GM18502 (cell line): ENCODE results near the gene MIXL1.
"Not testable (repeated sequence)": the region's sequence is repeated elsewhere in the genome, so short reads cannot be mapped to it uniquely, and the experiment has no call there.

ENCODE experiments used
- ATAC-seq: cut with Tn5 transposase; IDR thresholded peaks from one replicate; pipeline ENCODE4 v1.9.1; 2021; ENCODE audit warnings: mild to moderate bottlenecking; ENCODE audit not compliant: unreplicated experiment, poor library complexity

Gene MIXL1

GRCh38 chr1:226223157-226223785 lies at the start of gene MIXL1:
TSS of gene MIXL1 (plus strand) at chr1:226223664. CDS start at chr1:226223682, 18 bp downstream.
- peak; percentile 59 for ATAC-seq

GRCh38 chr1:226176870-226177269 lies 46.6 kb upstream of the MIXL1 start:
- ATAC-seq: no peak

DNA sequence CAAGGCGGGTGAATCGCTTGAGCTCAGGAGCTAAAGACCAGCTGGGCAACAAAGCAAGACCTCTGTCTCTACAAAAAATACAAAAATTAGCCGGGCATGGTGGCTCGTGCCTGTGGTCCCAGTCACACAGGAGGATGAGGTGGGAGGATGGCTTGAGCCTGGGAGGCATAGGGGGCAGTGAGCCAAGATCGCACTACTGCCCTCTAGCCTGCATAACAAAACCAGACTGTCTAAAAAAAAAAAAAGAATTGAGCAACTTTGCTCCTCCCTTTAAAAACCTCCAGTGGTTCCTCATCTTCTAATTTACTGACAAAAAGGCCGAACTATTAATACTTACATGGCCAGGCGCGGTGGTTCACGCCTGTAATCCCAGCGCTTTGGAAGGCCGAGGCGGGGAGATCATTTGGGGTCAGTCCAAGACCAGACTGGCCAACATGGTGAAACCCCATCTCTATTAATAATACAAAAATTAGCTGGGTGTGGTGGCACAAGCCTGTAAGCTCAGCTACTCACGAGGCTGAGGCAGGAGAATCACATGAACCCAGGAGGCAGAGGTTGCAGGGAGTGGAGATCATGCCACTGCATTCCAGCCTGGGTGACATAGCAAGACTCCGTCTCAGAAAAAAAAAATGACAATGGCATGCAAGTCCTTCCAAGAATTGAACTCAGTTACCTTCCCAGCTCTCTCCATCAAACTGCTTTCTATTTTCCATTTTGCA lies 41.3 kb upstream of the MIXL1 start:
- ATAC-seq: no peak

- no peak for ATAC-seq
These were observed 38.1 kb upstream of the MIXL1 start for GRCh38 chr1:226185141-226186036.

DNA sequence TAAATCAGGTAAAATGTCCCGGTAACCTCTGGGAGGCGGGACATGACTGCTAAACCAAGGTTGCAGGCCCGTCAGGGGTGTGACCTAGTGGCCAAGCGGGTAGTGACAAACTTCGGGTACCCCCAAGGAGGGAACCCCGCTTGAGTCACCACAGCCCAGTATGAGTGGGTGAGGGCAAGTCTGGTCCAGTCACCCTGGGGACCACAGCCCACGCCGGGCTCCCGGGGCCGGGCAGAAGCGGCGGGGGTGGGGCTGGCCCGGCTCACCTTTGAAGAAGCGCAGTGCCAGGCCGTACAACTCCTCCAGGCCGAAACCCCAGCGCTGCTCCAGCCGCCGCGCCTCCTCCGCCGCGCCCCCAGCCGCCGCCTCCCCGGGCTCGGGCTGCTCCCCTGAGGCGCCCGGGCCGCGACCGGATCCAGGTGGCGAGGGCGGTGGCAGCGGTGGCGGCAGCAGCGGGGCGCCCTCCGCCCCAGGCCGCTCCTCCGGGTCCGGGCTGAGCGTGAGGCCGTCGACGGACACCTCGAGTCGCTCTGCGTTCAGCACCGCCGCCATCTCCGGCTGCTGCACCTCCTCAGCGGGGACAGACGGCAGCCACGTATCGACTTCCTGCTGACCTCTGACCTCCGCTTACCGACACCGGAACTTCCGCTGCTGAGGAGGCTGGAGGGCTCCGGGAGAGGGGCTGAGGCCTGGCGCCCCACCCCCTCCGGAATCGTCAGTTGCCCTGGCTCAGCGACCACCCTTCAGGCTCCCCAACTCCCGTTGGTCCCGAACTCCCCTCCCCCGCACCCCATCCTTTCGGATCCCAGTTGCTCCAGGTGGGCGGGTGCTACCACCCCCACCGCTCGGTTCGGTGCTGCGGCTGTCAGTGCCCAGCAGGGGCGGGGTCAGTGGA lies 37.1 kb upstream of the MIXL1 start, which contains the start of gene ACBD3:
Gene ACBD3, minus strand, starts transcription at position 618 of the 895 bp plus-strand sequence. Its CDS starts 66 bp downstream, at position 552.
- ATAC-seq: peak; percentile 94

DNA sequence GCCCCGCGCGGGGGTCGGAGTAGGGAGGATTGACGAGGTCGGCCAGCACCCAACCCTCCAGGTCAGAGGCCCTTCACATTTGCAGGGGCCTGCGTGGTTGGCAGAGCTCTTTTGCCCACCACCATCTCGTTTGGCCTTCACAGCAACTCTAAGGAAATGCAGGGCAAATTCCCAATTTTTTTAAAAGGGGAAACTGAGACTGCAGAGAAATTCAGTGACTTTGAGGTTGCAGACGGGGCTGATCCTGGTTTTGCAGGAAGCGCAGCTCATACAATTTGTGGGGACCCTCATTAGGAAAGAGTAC lies 36.5 kb upstream of the MIXL1 start:
- ATAC-seq: no peak

DNA sequence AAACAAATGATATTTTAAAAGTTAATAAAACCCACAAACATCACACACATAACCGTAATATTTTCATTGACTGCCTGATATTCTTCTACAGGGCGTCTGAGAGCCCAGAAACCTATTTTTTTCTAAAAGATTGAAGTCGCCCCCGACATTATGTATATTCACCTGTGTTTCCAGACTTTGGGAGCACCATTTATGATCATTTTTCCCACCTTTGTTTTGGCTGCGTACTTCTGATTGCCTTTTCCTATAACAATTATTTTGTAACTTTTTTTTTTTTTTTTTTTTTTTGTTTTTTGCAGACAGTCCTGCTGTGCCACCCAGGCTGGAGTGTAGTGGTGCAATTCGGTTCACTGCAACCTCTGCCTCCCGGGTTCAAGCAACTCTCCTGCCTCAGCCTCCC lies 36.1 kb upstream of the MIXL1 start:
- no peak for ATAC-seq

DNA sequence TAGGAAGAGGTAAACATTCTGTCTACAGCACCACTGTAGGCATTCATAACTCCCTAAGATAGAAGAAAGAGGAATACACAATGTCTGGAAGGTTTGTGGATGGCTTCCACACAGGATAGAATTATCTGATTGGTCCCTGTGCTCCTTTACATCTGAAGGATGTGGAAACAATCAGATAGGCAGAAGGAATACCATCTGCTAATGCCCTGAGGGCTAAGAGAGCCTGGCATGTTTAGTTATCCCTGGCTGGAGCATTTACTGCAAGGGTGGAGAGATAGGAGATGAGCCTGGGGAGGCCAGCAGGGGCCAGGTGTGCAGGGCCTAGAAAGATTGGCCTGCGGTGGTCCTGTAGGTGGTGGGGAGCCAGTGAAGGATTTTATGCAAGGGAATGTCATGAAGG lies 28.3 kb upstream of the MIXL1 start:
- no peak for ATAC-seq

DNA sequence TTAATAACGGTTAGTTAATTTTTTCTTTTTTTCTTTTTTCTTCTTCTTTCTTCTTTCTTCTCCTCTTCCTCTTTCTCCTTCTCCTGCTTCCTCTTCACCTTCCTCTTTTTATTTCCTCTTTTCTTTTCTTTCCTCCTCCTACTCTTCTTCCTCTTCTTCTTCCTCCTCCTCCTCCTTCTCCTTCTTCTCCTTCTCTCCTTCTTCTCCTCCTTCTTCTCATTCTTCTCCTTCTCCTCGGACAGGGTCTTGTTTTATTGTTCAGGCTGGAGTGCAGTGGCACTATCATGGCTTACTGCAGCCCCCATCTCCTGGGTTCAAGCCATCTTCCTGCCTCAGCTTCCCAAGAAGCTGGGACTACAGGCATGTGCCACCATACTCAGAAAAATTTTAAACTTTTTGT lies 23.5 kb upstream of the MIXL1 start:
- ATAC-seq: no peak

DNA sequence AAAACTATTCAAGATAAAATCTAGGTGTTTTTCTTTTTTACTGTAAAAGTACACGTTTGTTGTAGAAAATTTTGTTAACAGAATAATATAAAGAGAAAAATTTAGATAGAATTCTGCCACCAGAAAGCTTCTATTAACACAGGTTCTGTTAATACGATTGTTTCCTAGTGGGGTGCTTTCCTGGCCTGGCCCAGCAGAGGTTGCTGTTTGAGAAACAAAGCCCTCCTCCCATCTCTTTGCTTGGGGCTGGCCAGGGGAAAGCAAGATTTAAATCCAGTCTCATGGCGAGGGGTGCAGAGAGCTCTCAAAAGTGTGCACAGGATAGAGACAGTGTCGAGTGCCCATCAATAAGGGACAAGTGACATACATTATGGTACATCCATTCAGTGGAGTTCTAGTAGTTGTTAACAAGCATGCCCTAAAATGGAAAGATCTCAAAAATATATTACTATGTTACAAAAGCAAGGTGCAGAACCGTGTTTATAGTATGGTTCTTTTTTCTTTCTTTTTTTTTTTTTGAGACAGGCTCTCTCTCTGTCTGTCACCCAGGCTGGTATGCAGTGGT lies 22.4 kb upstream of the MIXL1 start:
- peak; percentile 54 for ATAC-seq

- ATAC-seq: no peak
These were observed 21.2 kb upstream of the MIXL1 start for GRCh38 chr1:226202246-226202645.

GRCh38 chr1:226202666-226203065 lies 20.8 kb upstream of the MIXL1 start:
- not testable (repeated sequence) for ATAC-seq

DNA sequence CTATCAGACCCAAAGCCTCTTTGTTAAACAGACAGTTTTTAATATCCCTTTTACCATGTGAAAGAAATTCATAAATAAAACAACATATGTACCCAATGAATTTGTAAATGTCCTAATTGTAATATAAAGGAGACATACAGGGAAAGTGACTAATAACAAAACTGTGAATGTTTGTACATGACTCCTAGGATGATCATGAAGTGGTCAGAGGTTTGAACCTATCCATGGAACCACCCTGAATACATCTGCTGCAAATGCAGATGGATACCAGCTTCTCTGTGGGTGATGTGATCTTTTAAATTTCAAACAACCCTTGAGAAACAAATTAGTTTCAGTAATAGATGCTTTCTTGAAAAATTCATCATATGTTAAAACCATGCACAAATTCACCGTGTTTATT lies 20.2 kb upstream of the MIXL1 start:
- no peak for ATAC-seq

- no peak for ATAC-seq
These were observed 19.8 kb upstream of the MIXL1 start for GRCh38 chr1:226203655-226204054.

GRCh38 chr1:226204198-226204597 lies 19.3 kb upstream of the MIXL1 start:
- ATAC-seq: no peak

- ATAC-seq: no peak
These were observed 16.4 kb upstream of the MIXL1 start for GRCh38 chr1:226207048-226207447.

DNA sequence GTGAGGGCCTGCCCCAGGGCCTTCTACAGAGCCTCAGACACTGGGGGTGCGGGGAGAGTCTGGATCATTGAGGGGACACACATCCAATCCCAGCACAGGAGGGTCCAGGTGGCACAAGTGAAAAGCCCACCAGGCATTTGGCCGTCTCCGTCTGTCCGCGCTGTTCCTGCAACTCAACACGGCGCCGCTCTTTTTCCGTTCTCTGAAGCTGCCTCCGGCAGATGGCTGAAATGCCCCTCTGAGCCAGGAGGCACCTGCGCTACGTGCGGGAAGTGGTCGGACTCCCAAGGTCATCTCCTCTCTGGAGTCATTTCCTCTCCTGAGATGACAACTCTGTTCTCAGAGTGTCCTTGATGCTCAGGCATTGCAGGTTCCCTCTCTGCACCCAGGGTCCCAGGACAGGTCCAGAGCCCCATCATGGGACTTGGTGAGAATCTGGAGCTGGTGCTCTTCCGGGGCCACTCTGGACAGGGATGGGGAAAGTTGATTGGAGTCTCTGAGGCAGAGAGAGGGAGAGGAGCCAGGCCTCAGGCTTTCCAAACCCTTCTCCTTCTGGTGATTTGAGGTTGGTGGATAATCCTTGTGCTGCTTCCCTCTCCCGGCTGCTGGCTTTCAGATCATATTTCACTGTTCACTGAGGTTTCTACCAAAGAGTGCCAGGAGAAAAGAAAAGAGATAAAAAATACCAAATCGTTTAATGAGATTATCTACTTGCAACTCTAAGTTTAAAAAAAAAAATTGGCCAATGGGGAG lies 14.0 kb upstream of the MIXL1 start:
- no peak for ATAC-seq

GRCh38 chr1:226210571-226211176 lies 12.8 kb upstream of the MIXL1 start:
- ATAC-seq: no peak
